ENCODE measurements around the gene EFCC1.
A peak's percentile ranks its signal among the peaks of the same experiment; 100 is the strongest.

Gene EFCC1

DNA sequence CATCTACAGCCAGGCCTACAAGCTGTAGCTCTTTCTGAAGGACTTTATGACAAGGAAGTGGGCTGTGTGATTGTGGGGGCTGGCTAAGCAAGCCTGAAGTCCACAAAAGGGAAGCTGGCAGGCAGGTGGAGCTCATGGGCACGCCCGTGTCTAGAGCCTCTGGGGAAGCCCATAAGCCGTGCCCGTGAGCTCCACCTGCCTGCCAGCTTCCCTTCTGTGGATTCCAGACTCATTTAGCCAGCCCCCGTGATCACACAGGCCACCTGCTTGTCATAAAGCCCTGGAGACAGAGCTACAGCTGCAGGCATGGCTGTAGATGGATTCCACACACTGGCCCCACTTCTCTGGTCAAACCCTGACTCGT lies 15.2 kb downstream of the EFCC1 start:
- H3F3A ChIP-seq (ENCODE audit: insufficient read depth), result no peaks in the 10 kb centered on the region
- no peak overlapping the region for H3K4me3 ChIP-seq (ENCODE audit: insufficient read depth, low read length, poor library complexity, severe bottlenecking)
- no peaks in the 10 kb centered on the region for H4K20me1 ChIP-seq (ENCODE audit: low read depth, low read length)
- no peaks in the 10 kb centered on the region for H3K9me3 ChIP-seq (ENCODE audit: insufficient read depth, low read length)
- H3K9me2 ChIP-seq (replicated peaks; ENCODE audit: insufficient read depth, low read length), result no peaks in the 10 kb centered on the region
- H2AFZ ChIP-seq (ENCODE audit: low read depth, low read length, severe bottlenecking), result peak overlapping the region; percentile 15
- no peaks in the 10 kb centered on the region for H3K36me3 ChIP-seq (ENCODE audit: low read length)
- H3K27ac ChIP-seq (ENCODE audit: low read depth, low read length), result no peak overlapping the region
- H3K4me2 ChIP-seq (ENCODE audit: low read depth, low read length, poor library complexity, severe bottlenecking), result no peak overlapping the region
- no peak overlapping the region; the same call in 1 of the 2 replicates for H3K9ac ChIP-seq (ENCODE audit: low read length)
- H3K27me3 ChIP-seq (ENCODE audit: low read length), result no peaks in the 10 kb centered on the region
- no peaks in the 10 kb centered on the region for H3K79me2 ChIP-seq (ENCODE audit: insufficient read depth, low read length)
- no peak for TF ChIP-seq EZH2phosphoT487 (conservative IDR thresholded peaks at IDR 0.05; ENCODE audit: low read length)
- TF ChIP-seq, protein P1, sequence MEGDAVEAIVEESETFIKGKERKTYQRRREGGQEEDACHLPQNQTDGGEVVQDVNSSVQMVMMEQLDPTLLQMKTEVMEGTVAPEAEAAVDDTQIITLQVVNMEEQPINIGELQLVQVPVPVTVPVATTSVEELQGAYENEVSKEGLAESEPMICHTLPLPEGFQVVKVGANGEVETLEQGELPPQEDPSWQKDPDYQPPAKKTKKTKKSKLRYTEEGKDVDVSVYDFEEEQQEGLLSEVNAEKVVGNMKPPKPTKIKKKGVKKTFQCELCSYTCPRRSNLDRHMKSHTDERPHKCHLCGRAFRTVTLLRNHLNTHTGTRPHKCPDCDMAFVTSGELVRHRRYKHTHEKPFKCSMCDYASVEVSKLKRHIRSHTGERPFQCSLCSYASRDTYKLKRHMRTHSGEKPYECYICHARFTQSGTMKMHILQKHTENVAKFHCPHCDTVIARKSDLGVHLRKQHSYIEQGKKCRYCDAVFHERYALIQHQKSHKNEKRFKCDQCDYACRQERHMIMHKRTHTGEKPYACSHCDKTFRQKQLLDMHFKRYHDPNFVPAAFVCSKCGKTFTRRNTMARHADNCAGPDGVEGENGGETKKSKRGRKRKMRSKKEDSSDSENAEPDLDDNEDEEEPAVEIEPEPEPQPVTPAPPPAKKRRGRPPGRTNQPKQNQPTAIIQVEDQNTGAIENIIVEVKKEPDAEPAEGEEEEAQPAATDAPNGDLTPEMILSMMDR (IDR thresholded peaks at IDR 0.05; ENCODE audit: insufficient read depth, low read length, poor library complexity, severe bottlenecking), result peak; percentile 17

DNA sequence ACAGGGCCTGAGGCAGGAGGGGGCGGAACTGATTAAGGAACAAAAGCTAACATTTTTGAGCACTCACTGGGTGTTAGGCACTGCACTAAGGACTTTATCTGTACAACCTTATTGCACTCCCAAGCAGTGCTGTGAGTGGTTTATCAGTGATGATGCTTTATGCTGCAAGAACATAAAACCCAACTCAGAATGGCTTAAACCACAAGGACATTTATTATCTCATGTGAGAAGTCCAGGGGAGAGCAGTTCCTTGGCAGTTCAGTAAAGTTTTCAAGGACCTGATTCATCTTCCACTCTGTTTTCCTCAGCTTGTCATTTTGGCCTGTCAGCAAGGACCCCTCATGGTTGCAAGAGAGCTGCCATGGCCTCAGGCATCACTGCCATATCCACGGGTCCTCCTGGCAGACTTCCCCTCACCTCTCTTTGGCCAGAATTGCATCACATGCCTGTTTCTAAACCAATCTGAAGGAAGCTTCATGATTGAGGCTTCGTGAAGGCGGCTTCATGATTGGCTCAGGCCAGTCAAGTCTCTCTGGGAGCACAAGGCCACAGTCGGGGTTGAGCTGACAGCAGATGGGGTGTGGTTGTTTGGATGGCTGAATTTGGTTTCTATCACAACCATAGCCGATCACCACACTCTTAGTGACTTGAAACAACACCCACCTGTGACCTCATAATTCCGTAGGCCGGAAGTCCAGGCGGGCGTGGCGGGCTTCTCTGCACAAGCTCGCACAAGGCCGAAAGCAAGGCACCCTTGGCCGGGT lies 15.8 kb downstream of the EFCC1 start:
- no peak overlapping the region for H3K9ac ChIP-seq (ENCODE audit: low read length)
- no peak overlapping the region for H3K27ac ChIP-seq (ENCODE audit: low read depth, low read length)
- H3K4me2 ChIP-seq (ENCODE audit: low read depth, low read length, poor library complexity, severe bottlenecking), result no peak overlapping the region

DNA sequence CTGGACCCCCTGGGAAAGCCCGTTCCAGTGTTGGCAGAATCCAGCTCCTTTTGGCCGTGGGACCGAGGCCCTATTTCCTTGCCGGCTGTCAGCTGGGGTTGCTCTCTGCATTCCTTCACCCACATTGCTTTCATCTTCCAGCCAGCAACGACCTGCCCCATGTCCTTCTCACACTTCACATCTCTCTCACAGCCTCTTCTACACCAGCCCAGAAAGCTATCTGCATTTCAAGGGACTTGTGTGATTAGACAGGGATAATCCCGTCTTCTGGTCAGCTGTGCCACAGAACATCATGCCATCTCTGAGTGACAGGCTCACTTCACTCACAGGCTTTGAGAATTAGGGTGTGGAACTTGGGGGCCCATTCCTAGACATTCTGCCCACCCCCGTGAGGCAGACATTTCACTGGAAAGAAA lies 16.4 kb downstream of the EFCC1 start:
- H2AFZ ChIP-seq (ENCODE audit: low read depth, low read length, severe bottlenecking), result no peak overlapping the region
- TF ChIP-seq, protein P1 (IDR thresholded peaks at IDR 0.05; ENCODE audit: insufficient read depth, low read length, poor library complexity, severe bottlenecking), result no peak
- TF ChIP-seq EZH2phosphoT487 (conservative IDR thresholded peaks at IDR 0.05; ENCODE audit: low read length), result no peak
- H3K4me2 ChIP-seq (ENCODE audit: low read depth, low read length, poor library complexity, severe bottlenecking), result no peak overlapping the region
- no peak overlapping the region for H3K9ac ChIP-seq (ENCODE audit: low read length)
- H4K20me1 ChIP-seq (ENCODE audit: low read depth, low read length), result no peaks in the 10 kb centered on the region
- no peaks in the 10 kb centered on the region for H3K36me3 ChIP-seq (ENCODE audit: low read length)
- H3K9me3 ChIP-seq (ENCODE audit: insufficient read depth, low read length), result no peaks in the 10 kb centered on the region
- no peaks in the 10 kb centered on the region for H3K79me2 ChIP-seq (ENCODE audit: insufficient read depth, low read length)
- H3K9me2 ChIP-seq (replicated peaks; ENCODE audit: insufficient read depth, low read length), result no peaks in the 10 kb centered on the region
- H3F3A ChIP-seq (ENCODE audit: insufficient read depth), result no peaks in the 10 kb centered on the region
- no peaks in the 10 kb centered on the region for H3K27me3 ChIP-seq (ENCODE audit: low read length)
- H3K4me3 ChIP-seq (ENCODE audit: insufficient read depth, low read length, poor library complexity, severe bottlenecking), result no peak overlapping the region
- H3K27ac ChIP-seq (ENCODE audit: low read depth, low read length), result no peak overlapping the region

More for the DNA sequence above, 15.8 kb downstream of the EFCC1 start:
- Histone ChIP-seq H3K79me2 (ENCODE audit: insufficient read depth, low read length) (no peaks in the 10 kb centered on the region), H2AFZ (ENCODE audit: low read depth, low read length, severe bottlenecking) (no peak overlapping the region), H3K9me2 (replicated peaks; ENCODE audit: insufficient read depth, low read length) (no peaks in the 10 kb centered on the region), H4K20me1 (ENCODE audit: low read depth, low read length) (no peaks in the 10 kb centered on the region), H3F3A (ENCODE audit: insufficient read depth) (no peaks in the 10 kb centered on the region), H3K4me3 (ENCODE audit: insufficient read depth, low read length, poor library complexity, severe bottlenecking) (no peak overlapping the region), H3K36me3 (ENCODE audit: low read length) (no peaks in the 10 kb centered on the region), H3K9me3 (ENCODE audit: insufficient read depth, low read length) (no peaks in the 10 kb centered on the region), H3K27me3 (ENCODE audit: low read length) (no peaks in the 10 kb centered on the region)
- TF ChIP-seq, protein P1 (IDR thresholded peaks at IDR 0.05; ENCODE audit: insufficient read depth, low read length, poor library complexity, severe bottlenecking), result peak; percentile 3
- TF ChIP-seq EZH2phosphoT487 (conservative IDR thresholded peaks at IDR 0.05; ENCODE audit: low read length), result no peak
